Smooth muscle cell (in vitro differentiated cells): ENCODE results near the gene TUBGCP3. TPM values are rescaled to one million over a fixed set of nuclear protein-coding genes. Genes with fewer than 3 reads are reported as not detected.

Experiments
- DNase-seq: peaks from one replicate; lab custom pipeline; 2025; ENCODE audit not compliant: unreplicated experiment; lab: John Stamatoyannopoulos, UW
- H2AFZ ChIP-seq: fragments of 200-600 bp; sonication (generic); 2 replicates; pipeline ENCODE4 v1.6.0; 2016; ENCODE audit warnings: antibody characterized with exemption, low read depth, mild to moderate bottlenecking
- H3F3A ChIP-seq: fragments of 200-600 bp; sonication (generic); 2 replicates; pipeline ENCODE4 v1.6.0; 2017; ENCODE audit warnings: antibody characterized with exemption, low read depth
- H3K27ac ChIP-seq: fragments of 200-600 bp; sonication (generic); 2 replicates; pipeline ENCODE4 v1.5.1; 2016; ENCODE audit warnings: low read depth, mild to moderate bottlenecking
- H3K27me3 ChIP-seq: fragments of 200-600 bp; sonication (generic); 2 replicates; pipeline ENCODE4 v1.6.1; 2016; ENCODE audit warnings: low read depth, mild to moderate bottlenecking
- H3K36me3 ChIP-seq: fragments of 200-600 bp; sonication (generic); 2 replicates; pipeline ENCODE4 v1.5.1; 2016; ENCODE audit warnings: low read depth
- H3K4me1 ChIP-seq: fragments of 200-600 bp; sonication (generic); 2 replicates; pipeline ENCODE4 v1.5.1; 2016; ENCODE audit warnings: low read depth
- H3K4me2 ChIP-seq: fragments of 200-600 bp; sonication (generic); 2 replicates; pipeline ENCODE4 v1.6.0; 2016; ENCODE audit warnings: mild to moderate bottlenecking
- H3K4me3 ChIP-seq: fragments of 200-600 bp; sonication (generic); 2 replicates; pipeline ENCODE4 v1.5.1; 2016; ENCODE audit warnings: mild to moderate bottlenecking
- H3K79me2 ChIP-seq: fragments of 200-600 bp; sonication (generic); 2 replicates; pipeline ENCODE4 v1.6.0; 2016; ENCODE audit warnings: low read depth, mild to moderate bottlenecking
- H3K9ac ChIP-seq: fragments of 200-600 bp; sonication (generic); 2 replicates; pipeline ENCODE4 v1.6.0; 2016; ENCODE audit warnings: low read depth
- H3K9me3 ChIP-seq: fragments of 200-600 bp; sonication (generic); replicated peaks from 2 replicates; pipeline ENCODE4 v1.5.1; 2016; ENCODE audit warnings: low read depth
- H4K20me1 ChIP-seq: fragments of 200-600 bp; sonication (generic); 2 replicates; pipeline ENCODE4 v1.6.0; 2016; ENCODE audit warnings: low read depth
- WGBS: methylation state at CpG from one replicate; pipeline ENCODE4 v1.1.7; 2016; ENCODE audit warnings: low lambda C conversion rate; 5-methylcytosine and 5-hydroxymethylcytosine counted together
- polyA plus RNA-seq: library from polyadenylated mRNA; unstranded; fragments of >200 nt; fragmentation: Nextera tagmentation; extraction: Ambion mirVana; gene quantifications from 2 replicates; pipeline ENCODE4 v1.2.1, GENCODE V29; 2016
- total RNA-seq: library from RNA; depleted of rRNA; stranded (reverse); fragments of >200 nt; gene quantifications from 2 replicates; pipeline ENCODE4 v1.2.3, GENCODE V29; 2014
- TF ChIP-seq, protein P1 (sequence below): fragments of 200-600 bp; sonication (generic); IDR thresholded peaks from 2 replicates; pipeline ENCODE4 v1.5.1; 2017; ENCODE audit warnings: borderline replicate concordance, mild to moderate bottlenecking, antibody characterized with exemption; ENCODE audit not compliant: insufficient read depth, poor library complexity, severe bottlenecking

TUBGCP3 gene
- total and polyA plus RNA-seq, 2 experiments from 2014 or later: 9.4 to 12.4 TPM

DNA sequence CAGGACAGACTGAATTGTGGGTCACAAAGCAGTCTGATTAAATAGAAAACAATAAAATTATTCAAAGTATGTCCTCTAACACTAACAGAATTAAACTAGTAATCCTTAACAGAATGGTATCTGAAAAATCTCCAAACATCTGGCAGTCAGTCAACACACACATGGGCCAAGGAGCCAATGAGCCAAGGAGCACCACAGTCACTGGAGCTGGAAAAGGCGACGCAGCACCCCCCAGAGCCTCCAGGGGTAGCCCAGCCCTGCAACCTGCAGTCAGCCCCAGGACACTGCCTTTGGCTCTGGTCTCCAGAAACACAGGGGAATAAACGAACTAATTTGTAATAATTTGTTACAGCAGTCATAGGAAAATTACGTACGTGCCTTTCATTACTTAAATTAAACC is 12.3 kb downstream of the TUBGCP3 start:
- Histone ChIP-seq H3K4me3 (no peak overlapping the region), H2AFZ (no peak overlapping the region), H3K27ac (no peak overlapping the region), H4K20me1 (peaks cover 56% of the 10 kb centered on the region), H3K9me3 (no peaks in the 10 kb centered on the region), H3K4me1 (no peaks in the 10 kb centered on the region), H3K79me2 (peaks cover 71% of the 10 kb centered on the region), H3F3A (no peaks in the 10 kb centered on the region), H3K27me3 (no peaks in the 10 kb centered on the region), H3K9ac (no peak overlapping the region), H3K4me2 (peak overlapping the region; percentile 1), H3K36me3 (no peaks in the 10 kb centered on the region)
- TF ChIP-seq, protein P1, sequence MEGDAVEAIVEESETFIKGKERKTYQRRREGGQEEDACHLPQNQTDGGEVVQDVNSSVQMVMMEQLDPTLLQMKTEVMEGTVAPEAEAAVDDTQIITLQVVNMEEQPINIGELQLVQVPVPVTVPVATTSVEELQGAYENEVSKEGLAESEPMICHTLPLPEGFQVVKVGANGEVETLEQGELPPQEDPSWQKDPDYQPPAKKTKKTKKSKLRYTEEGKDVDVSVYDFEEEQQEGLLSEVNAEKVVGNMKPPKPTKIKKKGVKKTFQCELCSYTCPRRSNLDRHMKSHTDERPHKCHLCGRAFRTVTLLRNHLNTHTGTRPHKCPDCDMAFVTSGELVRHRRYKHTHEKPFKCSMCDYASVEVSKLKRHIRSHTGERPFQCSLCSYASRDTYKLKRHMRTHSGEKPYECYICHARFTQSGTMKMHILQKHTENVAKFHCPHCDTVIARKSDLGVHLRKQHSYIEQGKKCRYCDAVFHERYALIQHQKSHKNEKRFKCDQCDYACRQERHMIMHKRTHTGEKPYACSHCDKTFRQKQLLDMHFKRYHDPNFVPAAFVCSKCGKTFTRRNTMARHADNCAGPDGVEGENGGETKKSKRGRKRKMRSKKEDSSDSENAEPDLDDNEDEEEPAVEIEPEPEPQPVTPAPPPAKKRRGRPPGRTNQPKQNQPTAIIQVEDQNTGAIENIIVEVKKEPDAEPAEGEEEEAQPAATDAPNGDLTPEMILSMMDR: no peak
- DNase-seq: no peak
- WGBS: 89% methylated on average over 5 of the region's 5 CpGs

DNA sequence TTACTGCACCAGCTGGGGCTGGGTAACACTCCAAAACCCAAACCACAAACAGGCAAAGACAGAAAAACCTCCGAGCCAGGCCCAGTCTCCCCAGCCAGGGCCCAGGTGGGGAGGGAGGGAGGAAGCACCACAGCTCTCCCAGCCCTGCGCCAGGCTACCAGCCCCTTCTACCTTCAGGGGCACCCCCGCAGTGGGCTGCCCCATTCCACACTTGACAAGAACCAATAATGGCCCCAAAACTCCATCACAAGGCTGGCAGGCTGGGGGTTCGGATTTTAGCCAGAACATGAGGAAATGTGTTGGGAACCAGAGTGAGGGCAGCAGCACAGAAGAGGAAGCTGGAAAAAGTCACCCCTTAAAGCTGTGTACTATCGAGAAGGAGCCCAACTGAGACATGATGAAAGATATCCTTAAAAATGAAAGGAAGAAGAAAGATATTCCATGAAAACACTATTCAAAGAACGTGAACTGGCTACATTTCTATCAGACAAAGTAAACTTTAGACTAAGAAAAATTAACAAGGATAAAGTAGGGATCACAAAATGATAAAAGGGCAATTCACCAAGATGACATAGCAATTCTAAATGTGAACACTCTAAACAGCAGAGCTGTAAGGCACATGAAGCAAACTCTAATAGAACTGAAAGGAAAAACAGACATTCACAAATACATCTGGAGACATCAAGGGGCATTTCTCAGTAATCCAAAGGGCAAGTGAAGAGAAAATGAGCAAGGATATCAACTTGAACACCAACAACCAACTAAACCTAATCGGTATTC is 12.9 kb downstream of the TUBGCP3 start:
- no peaks in the 10 kb centered on the region for H3K27me3 ChIP-seq
- H3K36me3 ChIP-seq: no peaks in the 10 kb centered on the region
- WGBS: 73% methylated on average over 7 of the region's 7 CpGs
- no peak overlapping the region for H3K9ac ChIP-seq
- no peak overlapping the region for H3K27ac ChIP-seq
- TF ChIP-seq, protein P1: no peak
- no peak overlapping the region for H2AFZ ChIP-seq
- no peak overlapping the region for H3K4me3 ChIP-seq
- peaks cover 71% of the 10 kb centered on the region for H3K79me2 ChIP-seq
- peak overlapping the region; percentile 1 for H3K4me2 ChIP-seq
- no peaks in the 10 kb centered on the region for H3F3A ChIP-seq
- H4K20me1 ChIP-seq: peaks cover 60% of the 10 kb centered on the region
- H3K9me3 ChIP-seq: no peaks in the 10 kb centered on the region
- no peaks in the 10 kb centered on the region for H3K4me1 ChIP-seq
- no peak for DNase-seq

DNA sequence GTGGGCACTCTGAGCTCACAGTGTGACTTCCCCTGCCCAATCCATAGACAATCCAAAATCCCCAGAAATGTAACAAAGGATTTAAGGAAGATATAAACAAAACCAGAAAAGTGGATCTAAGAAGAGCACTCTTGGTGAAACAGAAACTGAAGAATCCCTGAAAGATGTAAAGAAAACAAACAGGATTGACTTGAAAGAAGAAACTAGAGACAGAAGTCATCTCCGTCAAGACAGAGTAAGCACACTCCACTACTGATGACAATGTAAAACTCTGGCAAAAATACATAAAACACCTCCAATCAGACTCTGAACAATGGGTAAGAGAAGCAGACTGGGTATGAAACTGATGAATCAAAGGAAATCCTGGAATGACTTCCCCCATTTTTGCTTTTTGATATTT is 13.5 kb downstream of the TUBGCP3 start:
- H3K4me2 ChIP-seq: peak overlapping the region; percentile 1
- no peaks in the 10 kb centered on the region for H3K27me3 ChIP-seq
- H3K4me3 ChIP-seq: no peak overlapping the region
- DNase-seq: no peak
- 54% methylated on average over 1 of the region's 1 CpG for WGBS
- H3F3A ChIP-seq: no peaks in the 10 kb centered on the region
- H3K79me2 ChIP-seq: peaks cover 71% of the 10 kb centered on the region
- no peaks in the 10 kb centered on the region for H3K4me1 ChIP-seq
- TF ChIP-seq, protein P1: no peak
- no peak overlapping the region for H3K27ac ChIP-seq
- H4K20me1 ChIP-seq: peaks cover 62% of the 10 kb centered on the region
- no peaks in the 10 kb centered on the region for H3K9me3 ChIP-seq
- no peak overlapping the region for H2AFZ ChIP-seq
- no peaks in the 10 kb centered on the region for H3K36me3 ChIP-seq
- no peak overlapping the region for H3K9ac ChIP-seq

DNA sequence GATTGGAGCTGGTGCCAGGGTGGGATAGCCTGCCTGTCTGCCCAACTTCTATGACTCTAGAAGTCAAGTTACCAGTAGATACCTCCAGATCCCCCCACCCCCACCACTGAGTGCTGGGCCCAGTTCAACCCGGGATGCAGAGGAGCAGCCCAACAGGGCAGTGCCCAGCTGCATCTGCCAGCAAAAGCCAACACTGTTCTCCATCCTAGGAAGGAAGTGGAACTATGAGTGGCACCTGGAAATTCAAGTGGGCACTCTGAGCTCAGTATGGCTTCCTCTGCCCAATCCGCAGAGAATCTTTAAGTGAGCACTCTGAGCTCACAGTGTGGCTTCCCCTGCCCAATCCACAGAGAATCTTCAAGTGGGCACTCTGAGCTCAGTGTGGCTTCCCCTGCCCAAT is 14.2 kb downstream of the TUBGCP3 start:
- TF ChIP-seq, protein P1: no peak
- no peak for DNase-seq
- H3K36me3 ChIP-seq: no peaks in the 10 kb centered on the region

More for the DNA sequence above, 14.2 kb downstream of the TUBGCP3 start:
- Histone ChIP-seq H3K79me2 (peaks cover 67% of the 10 kb centered on the region), H3K4me3 (no peak overlapping the region), H3K4me1 (no peaks in the 10 kb centered on the region), H3F3A (no peaks in the 10 kb centered on the region), H3K9ac (no peak overlapping the region), H3K27me3 (no peaks in the 10 kb centered on the region), H4K20me1 (peaks cover 63% of the 10 kb centered on the region), H2AFZ (no peak overlapping the region), H3K4me2 (no peak overlapping the region), H3K9me3 (no peaks in the 10 kb centered on the region), H3K27ac (no peak overlapping the region)
- WGBS: 90% methylated on average over 2 of the region's 2 CpGs
